Caco-2 (cell line): Measurements from ENCODE around the gene LOXL3. TPM values are rescaled to one million over a fixed set of nuclear protein-coding genes. Genes with fewer than 3 reads are reported as not detected.
A peak's percentile ranks its signal among the peaks of the same experiment; 100 is the strongest.

ENCODE experiments used
- BruUV-seq: library from RNA; stranded (reverse); fragments of 400-500 nt; replicated peaks from 2 replicates; lab custom pipeline; 2021; lab: Mats Ljungman, UMichigan
- CTCF ChIA-PET: fragments of 300-600 bp; sonication (Branson Sonifier 250); formaldehyde crosslinking; loops from one replicate; lab custom pipeline; 2022; ENCODE audit warnings: antibody characterized with exemption; lab: Charles Lee
- POLR2A ChIA-PET: fragments of 300-600 bp; sonication (Branson Sonifier 250); formaldehyde crosslinking; loops from one replicate; lab custom pipeline; 2022; ENCODE audit warnings: antibody characterized with exemption; lab: Charles Lee
- DNase-seq, 2 experiments: peaks; one replicate each; pipeline versions ENCODE4 v3.0.0 to v3.0.0-alpha.2; 2020 to 2022
- H3K27me3 ChIP-seq: replicated peaks from 2 replicates; pipeline ENCODE4 v1.6.0; 2011; ENCODE audit warnings: low read length; ENCODE audit not compliant: control insufficient read depth, insufficient read depth
- H3K36me3 ChIP-seq: 2 replicates; pipeline ENCODE4 v1.5.1; 2011; ENCODE audit warnings: low read length; ENCODE audit not compliant: control insufficient read depth, insufficient read depth
- H3K4me1 ChIP-seq: fragments of 250-450 bp; sonication (Bioruptor Pico); 2 replicates; pipeline ENCODE4 v1.5.1; 2020; ENCODE audit warnings: mild to moderate bottlenecking
- H3K4me3 ChIP-seq: 2 replicates; pipeline ENCODE4 v1.5.1; 2011; ENCODE audit warnings: low read depth, mild to moderate bottlenecking, control low read depth, low read length
- H3K9me3 ChIP-seq: fragments of 250-450 bp; sonication (Bioruptor Pico); 2 replicates; pipeline ENCODE4 v1.5.1; 2020; ENCODE audit warnings: mild to moderate bottlenecking, moderate library complexity
- H3K27ac Mint-ChIP-seq: one replicate; pipeline ENCODE4 v1.8.0; 2022; ENCODE audit warnings: mixed read lengths; ENCODE audit not compliant: unreplicated experiment
- H3K27me3 Mint-ChIP-seq: one replicate; pipeline ENCODE4 v1.8.0; 2022; ENCODE audit warnings: mixed read lengths; ENCODE audit not compliant: insufficient read depth, unreplicated experiment
- H3K36me3 Mint-ChIP-seq: one replicate; pipeline ENCODE4 v1.8.0; 2022; ENCODE audit warnings: mild to moderate bottlenecking, mixed read lengths; ENCODE audit not compliant: insufficient read depth, unreplicated experiment
- H3K4me1 Mint-ChIP-seq: one replicate; pipeline ENCODE4 v1.8.0; 2022; ENCODE audit warnings: low read depth, mixed read lengths; ENCODE audit not compliant: unreplicated experiment
- H3K4me3 Mint-ChIP-seq: one replicate; pipeline ENCODE4 v1.8.0; 2022; ENCODE audit warnings: mild to moderate bottlenecking, moderate library complexity, mixed read lengths; ENCODE audit not compliant: unreplicated experiment
- H3K9me3 Mint-ChIP-seq: one replicate; pipeline ENCODE4 v1.8.0; 2022; ENCODE audit warnings: mixed read lengths; ENCODE audit not compliant: unreplicated experiment
- CTCF ChIP-seq, 2 experiments: fragments of 200-600 bp in 1 of 2; IDR thresholded peaks; 1 replicate in 1 of 2; 2 replicates in 1 of 2; pipeline versions ENCODE4 v1.5.1 to v1.8.0; 2011 to 2022; ENCODE audit warnings: antibody characterized with exemption in 1 of 2, control low read depth in 1 of 2, inconsistent platforms in 1 of 2, low read depth in 1 of 2, low read length in 1 of 2, mild to moderate bottlenecking in 1 of 2, moderate library complexity in 1 of 2; ENCODE audit not compliant: insufficient read depth in 1 of 2, severe bottlenecking in 1 of 2, unreplicated experiment in 1 of 2
- intact Hi-C: fragments of 100-400 bp; cut with micrococcal nuclease; formaldehyde crosslinking; loops from one replicate; pipeline ENCODE4 v1.10.0; 2022; ENCODE audit not compliant: unreplicated experiment
- total RNA-seq: library from RNA; stranded (reverse); gene quantifications from 2 replicates; pipeline ENCODE4 v1.2.3, GENCODE V29; 2022

The LOXL3 gene
- total RNA-seq, 1 experiment from 2014 or later: 13.8 TPM

- BruUV-seq: no TSS peak
- no peaks in the 10 kb centered on the region for H3K27me3 ChIP-seq
- H3K4me1 ChIP-seq: no peaks in the 10 kb centered on the region
- no peaks in the 10 kb centered on the region for H3K9me3 Mint-ChIP-seq
- H3K4me1 Mint-ChIP-seq: no peaks in the 10 kb centered on the region
- ChIA-PET POLR2A (no interaction called here), CTCF (interaction anchor here (0.6 kb wide), 2 partner anchors 10 to 16 kb away, joined by 3 read pairs; no protein-coding TSS in a partner anchor)
- peaks cover 3% of the 10 kb centered on the region for H3K27me3 Mint-ChIP-seq
- intact Hi-C loops: no loop called here
- peak within 1 kb of the TSS; percentile 60 for H3K4me3 ChIP-seq
- no peaks in the 10 kb centered on the region for H3K9me3 ChIP-seq
- no peak for DNase-seq
- H3K27ac Mint-ChIP-seq: peak within 1 kb of the TSS; percentile 34
- no peak for TF ChIP-seq CTCF (IDR thresholded peaks at IDR 0.05; ENCODE audit: insufficient read depth in 1 of 2, low read depth in 1 of 2, low read length in 1 of 2, severe bottlenecking in 1 of 2, unreplicated experiment in 1 of 2)
- H3K4me3 Mint-ChIP-seq: peak within 1 kb of the TSS; percentile 72
- no peaks in the 10 kb centered on the region for H3K36me3 ChIP-seq
- peaks cover 6% of the 10 kb centered on the region for H3K36me3 Mint-ChIP-seq
Observed at GRCh38 chr2:74514368-74515270, 39.1 kb downstream of the LOXL3 start, which contains the start of gene TLX2. Gene TLX2, plus strand, starts transcription at chr2:74514450. Its CDS starts 357 bp downstream, at chr2:74514807.

- intact Hi-C loops: no loop called here
- no peak overlapping the region for H3K4me3 Mint-ChIP-seq
- peaks cover 6% of the 10 kb centered on the region for H3K36me3 Mint-ChIP-seq
- H3K27ac Mint-ChIP-seq: no peak overlapping the region
- Histone ChIP-seq H3K36me3 (no peaks in the 10 kb centered on the region), H3K4me1 (0 out of 2 replicates have a peak, but pooled peaks cover 3% of the 10 kb centered on the region), H3K4me3 (peak overlapping the region; percentile 13), H3K27me3 (no peaks in the 10 kb centered on the region), H3K9me3 (no peaks in the 10 kb centered on the region)
- ChIA-PET CTCF (interaction anchor here (0.6 kb wide), 1 partner anchor 17 kb away, joined by 3 read pairs; no protein-coding TSS in a partner anchor), POLR2A (no interaction called here)
- peaks cover 3% of the 10 kb centered on the region for H3K27me3 Mint-ChIP-seq
- no TSS peak for BruUV-seq
- H3K9me3 Mint-ChIP-seq: no peaks in the 10 kb centered on the region
- no peak for TF ChIP-seq CTCF (IDR thresholded peaks at IDR 0.05; ENCODE audit: insufficient read depth in 1 of 2, low read depth in 1 of 2, low read length in 1 of 2, severe bottlenecking in 1 of 2, unreplicated experiment in 1 of 2)
- H3K4me1 Mint-ChIP-seq: no peaks in the 10 kb centered on the region
- DNase-seq: no peak
Observed at GRCh38 chr2:74513605-74514367, 40.0 kb downstream of the LOXL3 start.
